Progenitor cell of endocrine pancreas (in vitro differentiated cells): ENCODE results near the gene SLC24A5. TPM values are rescaled to one million over a fixed set of nuclear protein-coding genes. Genes with fewer than 3 reads are reported as not detected.

Source experiments
- DNase-seq: peaks from one replicate; pipeline ENCODE4 v3.0.0; 2021; ENCODE audit warnings: low spot score; ENCODE audit not compliant: unreplicated experiment
- H3K27ac Mint-ChIP-seq: 2 replicates; pipeline ENCODE4 v1.8.0; 2021; ENCODE audit warnings: mild to moderate bottlenecking, moderate library complexity, mixed read lengths
- H3K27me3 Mint-ChIP-seq: 2 replicates; pipeline ENCODE4 v1.8.0; 2021; ENCODE audit warnings: mixed read lengths
- H3K36me3 Mint-ChIP-seq: 2 replicates; pipeline ENCODE4 v1.8.0; 2022; ENCODE audit warnings: mixed read lengths; ENCODE audit not compliant: insufficient read depth
- H3K4me1 Mint-ChIP-seq: 2 replicates; pipeline ENCODE4 v1.8.0; 2021; ENCODE audit warnings: low read depth, mixed read lengths
- H3K4me3 Mint-ChIP-seq: 2 replicates; pipeline ENCODE4 v1.8.0; 2021; ENCODE audit warnings: low read depth, mild to moderate bottlenecking, moderate library complexity, mixed read lengths
- H3K9me3 Mint-ChIP-seq: 2 replicates; pipeline ENCODE4 v1.8.0; 2021; ENCODE audit warnings: low read depth, mixed read lengths
- CTCF ChIP-seq: fragments of 200-600 bp; sonication (generic); IDR thresholded peaks from one replicate; pipeline ENCODE4 v1.5.0; 2021; ENCODE audit warnings: antibody characterized with exemption, mild to moderate bottlenecking; ENCODE audit not compliant: unreplicated experiment
- total RNA-seq: library from RNA; stranded (reverse); gene quantifications from 2 replicates; pipeline ENCODE4 v1.2.1, GENCODE V29; 2021

SLC24A5 gene
- total RNA-seq, 1 donor from 2014 or later, result not detected

- Mint-ChIP-seq H3K27me3 (peaks cover 18% of the 10 kb centered on the region), H3K4me1 (no peaks in the 10 kb centered on the region), H3K4me3 (no peak overlapping the region), H3K27ac (no peak overlapping the region), H3K9me3 (no peaks in the 10 kb centered on the region), H3K36me3 (no peaks in the 10 kb centered on the region)
- TF ChIP-seq CTCF, result no peak
- DNase-seq, result no peak
These were observed 14.9 kb upstream of the SLC24A5 start for GRCh38 chr15:48105936-48106335.

- H3K4me3 Mint-ChIP-seq, result no peak overlapping the region
- no peaks in the 10 kb centered on the region for H3K36me3 Mint-ChIP-seq
- peaks cover 15% of the 10 kb centered on the region for H3K27me3 Mint-ChIP-seq
- no peak overlapping the region for H3K27ac Mint-ChIP-seq
- no peaks in the 10 kb centered on the region for H3K4me1 Mint-ChIP-seq
- no peak for DNase-seq
- no peaks in the 10 kb centered on the region for H3K9me3 Mint-ChIP-seq
- no peak for TF ChIP-seq CTCF
These were observed 11.6 kb upstream of the SLC24A5 start for GRCh38 chr15:48109212-48109611.

DNA sequence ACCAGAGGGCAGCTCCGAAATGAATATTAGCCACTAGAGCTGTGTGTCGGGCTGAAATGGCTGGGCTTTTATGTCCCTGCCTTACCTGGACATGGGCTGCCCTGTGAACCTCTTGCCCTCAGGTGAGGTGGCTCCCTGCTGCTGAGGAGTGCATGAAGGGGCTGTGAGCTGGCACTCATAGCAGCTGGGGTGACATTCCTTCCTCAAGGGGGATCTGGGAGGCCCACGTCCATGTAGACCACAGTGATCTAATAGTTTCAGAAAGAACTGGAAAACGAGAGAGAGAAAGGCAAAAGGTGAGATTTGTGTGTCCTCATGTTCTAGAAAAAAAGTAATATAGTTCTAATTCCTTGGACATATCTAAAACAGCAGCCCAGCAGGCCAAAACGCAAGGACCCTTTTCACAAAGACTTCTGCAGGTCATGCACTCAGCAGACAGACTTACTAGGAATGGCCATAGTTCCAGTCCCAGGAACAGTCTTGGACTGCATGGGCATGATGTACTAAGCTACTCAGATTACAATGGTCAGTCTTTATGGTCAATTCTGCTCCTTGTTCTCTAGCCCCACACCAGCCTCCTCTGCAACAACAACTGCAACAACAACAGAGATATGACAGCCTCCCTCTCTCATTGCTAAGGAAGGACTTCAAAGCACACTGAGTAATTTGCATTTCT, 10.8 kb upstream of the SLC24A5 start:
- H3K4me3 Mint-ChIP-seq, result no peak overlapping the region
- DNase-seq, result no peak
- H3K9me3 Mint-ChIP-seq, result no peaks in the 10 kb centered on the region
- no peaks in the 10 kb centered on the region for H3K36me3 Mint-ChIP-seq
- no peaks in the 10 kb centered on the region for H3K4me1 Mint-ChIP-seq
- TF ChIP-seq CTCF, result peak; percentile 22
- peaks cover 15% of the 10 kb centered on the region for H3K27me3 Mint-ChIP-seq
- no peak overlapping the region for H3K27ac Mint-ChIP-seq

GRCh38 chr15:48112242-48112641, 8.5 kb upstream of the SLC24A5 start:
- peak; percentile 15 for DNase-seq
- H3K36me3 Mint-ChIP-seq, result no peaks in the 10 kb centered on the region

DNA sequence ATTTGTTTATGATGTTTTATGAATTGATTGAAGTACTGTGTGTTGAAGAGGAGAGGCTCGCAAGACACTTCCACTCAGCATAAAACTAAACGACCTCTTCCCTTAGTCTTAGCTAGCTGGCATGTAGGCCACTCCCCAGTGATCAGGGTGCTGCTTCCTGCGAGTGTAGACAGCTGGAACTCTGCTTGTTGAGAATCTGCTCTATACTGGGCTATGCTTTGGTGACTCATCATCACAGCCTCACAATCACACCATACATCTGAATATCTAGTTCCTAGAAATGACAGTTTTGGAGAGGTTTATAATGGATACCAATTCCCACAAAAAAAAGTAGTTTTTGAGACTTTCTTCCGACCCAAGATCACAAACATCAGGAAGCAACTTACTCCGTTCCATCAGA, 1.5 kb upstream of the SLC24A5 start:
- Mint-ChIP-seq H3K36me3 (no peaks in the 10 kb centered on the region), H3K27ac (no peak overlapping the region), H3K9me3 (no peaks in the 10 kb centered on the region), H3K4me3 (no peak overlapping the region), H3K27me3 (no peaks in the 10 kb centered on the region), H3K4me1 (no peaks in the 10 kb centered on the region)
- DNase-seq, result no peak
- no peak for TF ChIP-seq CTCF

More at GRCh38 chr15:48112242-48112641, 8.5 kb upstream of the SLC24A5 start:
- TF ChIP-seq CTCF, result peak; percentile 58
- no peak overlapping the region for H3K27ac Mint-ChIP-seq
- H3K4me1 Mint-ChIP-seq, result no peaks in the 10 kb centered on the region
- H3K4me3 Mint-ChIP-seq, result no peak overlapping the region
- H3K9me3 Mint-ChIP-seq, result no peaks in the 10 kb centered on the region
- H3K27me3 Mint-ChIP-seq, result peaks cover 6% of the 10 kb centered on the region
